Upper lobe of left lung (tissue), 6 donors: ENCODE measurements around the gene C4orf51. TPM values are rescaled to one million over a fixed set of nuclear protein-coding genes. Genes with fewer than 3 reads are reported as not detected.

ENCODE experiments used
- ATAC-seq, 2 donors: fragments of 200-7000 bp; cut with Tn5 transposase; one replicate each; pipeline ENCODE4 v1.9.1; 2022; ENCODE audit warnings: mild to moderate bottlenecking in 2 of 2, moderate library complexity in 2 of 2; ENCODE audit not compliant: low FRiP score in 2 of 2
- DNase-seq, 2 donors: peaks; one replicate each; pipeline ENCODE4 v3.0.0-alpha.2; 2019 to 2020
- H3K27ac ChIP-seq, 4 donors: fragments of 200-600 bp; sonication (generic); one replicate each; pipeline ENCODE4 v1.5.1; 2016 to 2019
- H3K27me3 ChIP-seq, 4 donors: fragments of 200-600 bp; sonication (generic); one replicate each; pipeline ENCODE4 v1.5.1; 2017 to 2019
- H3K36me3 ChIP-seq, 4 donors: fragments of 200-600 bp; sonication (generic); one replicate each; pipeline ENCODE4 v1.5.1; 2016 to 2019
- H3K4me1 ChIP-seq, 4 donors: fragments of 200-600 bp; sonication (generic); one replicate each; pipeline ENCODE4 v1.5.1; 2018 to 2019
- H3K4me3 ChIP-seq, 4 donors: fragments of 200-600 bp; sonication (generic); one replicate each; pipeline ENCODE4 v1.5.1; 2017 to 2019; ENCODE audit warnings: mild to moderate bottlenecking in 2 of 4, moderate library complexity in 1 of 4
- H3K9me3 ChIP-seq, 4 donors: fragments of 200-600 bp; sonication (generic); one replicate each; pipeline ENCODE4 v1.5.1; 2018 to 2019
- EP300 ChIP-seq, 4 donors: sonication (generic); formaldehyde crosslinking; IDR thresholded peaks; one replicate each; pipeline ENCODE4 v1.5.1; 2017; ENCODE audit warnings: antibody characterized with exemption in 4 of 4, control low read depth in 2 of 4
- POLR2A ChIP-seq, 4 donors: fragments of 450-650 bp; IDR thresholded peaks; one replicate each; pipeline ENCODE4 v1.5.1; 2016 to 2017; ENCODE audit warnings: antibody characterized with exemption in 4 of 4, mild to moderate bottlenecking in 2 of 4
- POLR2AphosphoS5 ChIP-seq, 2 donors: sonication (generic); formaldehyde crosslinking; IDR thresholded peaks; one replicate each; pipeline ENCODE4 v1.5.1; 2017; ENCODE audit warnings: antibody characterized with exemption in 2 of 2
- WGBS, 2 donors: methylation state at CpG; one replicate each; pipeline ENCODE4 v1.1.5; 2017 to 2018; 5-methylcytosine and 5-hydroxymethylcytosine counted together
- total RNA-seq, 6 donors: library from RNA; depleted of rRNA in 4 of 6; stranded (reverse); fragments of >200 nt in 4 of 6; gene quantifications; one replicate each; pipeline versions ENCODE4 v1.1.0 to v1.2.1, GENCODE V29; 2016 to 2021
- TF ChIP-seq, protein P1 (sequence below), 6 experiments: fragments of 450-650 bp in 4 of 6; fragments of 200-600 bp in 2 of 6; sonication (generic) in 2 of 6; IDR thresholded peaks; one replicate each; pipeline ENCODE4 v1.5.1; 2016 to 2019; ENCODE audit warnings: antibody characterized with exemption in 6 of 6
- donor health status: DM: no; HTN: no; CAD: no; lungs with moderate emphysema.
- donor health status: DM: no; HTN: yes; CAD: no; lungs with severe emphysema.

The C4orf51 gene
- total RNA-seq, 6 donors from 2014 or later, result not detected

DNA sequence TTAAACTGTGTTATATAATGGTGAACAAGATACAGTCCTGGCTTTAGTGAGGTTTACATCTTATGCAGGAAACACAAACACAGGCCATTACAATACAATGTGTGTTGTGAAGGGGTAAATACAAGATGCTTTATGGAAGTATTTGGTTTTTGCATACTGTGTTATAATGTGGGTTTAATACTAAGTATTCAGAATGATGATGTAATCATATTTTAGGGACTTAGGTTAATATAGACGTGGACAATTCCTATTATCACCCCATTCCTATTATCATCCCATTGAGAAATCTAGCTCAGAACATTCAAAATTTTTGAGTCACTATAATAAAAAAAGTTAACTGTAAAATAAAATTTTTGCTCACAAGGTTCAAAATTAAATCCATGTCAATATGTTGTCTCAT lies 36.7 kb upstream of the C4orf51 start:
- 85 to 92% methylated on average over 1 of the region's 1 CpG for WGBS, 2 donors
- ATAC-seq (no peak), DNase-seq (no peak)
- no peak overlapping the region for H3K4me3 ChIP-seq
- no peaks in the 10 kb centered on the region for H3K27me3 ChIP-seq
- peaks cover 0 to 47% (median 5%) of the 10 kb centered on the region in 4 donors for H3K36me3 ChIP-seq
- TF ChIP-seq POLR2A (IDR thresholded peaks at IDR 0.05), result no peak
- no peak for TF ChIP-seq EP300 (IDR thresholded peaks at IDR 0.05)
- TF ChIP-seq, protein P1, sequence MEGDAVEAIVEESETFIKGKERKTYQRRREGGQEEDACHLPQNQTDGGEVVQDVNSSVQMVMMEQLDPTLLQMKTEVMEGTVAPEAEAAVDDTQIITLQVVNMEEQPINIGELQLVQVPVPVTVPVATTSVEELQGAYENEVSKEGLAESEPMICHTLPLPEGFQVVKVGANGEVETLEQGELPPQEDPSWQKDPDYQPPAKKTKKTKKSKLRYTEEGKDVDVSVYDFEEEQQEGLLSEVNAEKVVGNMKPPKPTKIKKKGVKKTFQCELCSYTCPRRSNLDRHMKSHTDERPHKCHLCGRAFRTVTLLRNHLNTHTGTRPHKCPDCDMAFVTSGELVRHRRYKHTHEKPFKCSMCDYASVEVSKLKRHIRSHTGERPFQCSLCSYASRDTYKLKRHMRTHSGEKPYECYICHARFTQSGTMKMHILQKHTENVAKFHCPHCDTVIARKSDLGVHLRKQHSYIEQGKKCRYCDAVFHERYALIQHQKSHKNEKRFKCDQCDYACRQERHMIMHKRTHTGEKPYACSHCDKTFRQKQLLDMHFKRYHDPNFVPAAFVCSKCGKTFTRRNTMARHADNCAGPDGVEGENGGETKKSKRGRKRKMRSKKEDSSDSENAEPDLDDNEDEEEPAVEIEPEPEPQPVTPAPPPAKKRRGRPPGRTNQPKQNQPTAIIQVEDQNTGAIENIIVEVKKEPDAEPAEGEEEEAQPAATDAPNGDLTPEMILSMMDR (IDR thresholded peaks at IDR 0.05), result no peak
- TF ChIP-seq POLR2AphosphoS5 (IDR thresholded peaks at IDR 0.05), result no peak
- no peak overlapping the region for H3K27ac ChIP-seq
- no peaks in the 10 kb centered on the region for H3K4me1 ChIP-seq
- H3K9me3 ChIP-seq, result no peaks in the 10 kb centered on the region

DNA sequence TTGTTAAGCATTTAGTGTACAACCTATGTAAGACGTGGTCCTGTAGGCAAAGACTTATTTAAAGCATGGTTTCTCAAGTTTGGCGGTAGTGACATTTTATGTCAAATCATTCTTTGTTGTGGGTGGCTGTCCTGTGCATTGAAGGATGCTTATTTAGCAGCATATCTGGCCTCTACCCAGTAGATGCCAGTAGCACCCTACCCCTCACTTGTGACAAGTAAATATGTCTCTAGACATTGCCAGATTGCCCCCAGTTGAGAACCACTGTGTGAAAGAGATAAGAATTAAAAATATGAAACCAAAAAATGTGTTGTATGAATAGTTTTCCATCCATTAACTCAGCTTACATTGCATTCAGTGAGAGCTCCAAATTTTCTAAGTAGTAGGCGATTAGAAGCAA lies 35.2 kb upstream of the C4orf51 start:
- H3K4me1 ChIP-seq, result no peaks in the 10 kb centered on the region
- no peaks in the 10 kb centered on the region for H3K9me3 ChIP-seq
- no peaks in the 10 kb centered on the region for H3K27me3 ChIP-seq
- ATAC-seq (no peak), DNase-seq (no peak)
- no peak overlapping the region for H3K4me3 ChIP-seq
- TF ChIP-seq EP300 (IDR thresholded peaks at IDR 0.05), result no peak
- no peak for TF ChIP-seq POLR2A (IDR thresholded peaks at IDR 0.05)
- TF ChIP-seq POLR2AphosphoS5 (IDR thresholded peaks at IDR 0.05), result no peak
- TF ChIP-seq, protein P1 (IDR thresholded peaks at IDR 0.05), result no peak
- WGBS, 2 donors, result 87 to 91% methylated on average over 3 of the region's 3 CpGs
- no peak overlapping the region for H3K27ac ChIP-seq
- peaks cover 0 to 47% (median 2%) of the 10 kb centered on the region in 4 donors for H3K36me3 ChIP-seq

DNA sequence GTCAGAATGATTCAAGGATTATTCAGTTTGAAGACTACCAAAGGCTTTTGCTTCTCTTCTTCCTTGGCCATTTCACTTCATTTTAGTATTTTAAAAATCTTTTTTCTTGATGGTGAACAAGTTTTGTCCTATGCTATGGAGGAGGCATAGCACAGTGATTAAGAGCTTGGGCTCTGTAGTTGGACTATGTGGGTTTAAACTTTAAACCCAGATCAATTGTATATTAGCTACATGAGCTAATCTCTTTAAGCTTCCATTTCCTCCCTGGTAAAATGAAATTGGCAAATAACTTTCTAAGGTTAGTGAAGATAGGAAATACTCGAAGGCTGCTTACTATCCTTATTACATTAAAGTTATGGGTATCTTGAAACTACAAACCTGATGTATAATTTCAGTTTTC lies 23.8 kb upstream of the C4orf51 start:
- H3K27ac ChIP-seq, result no peak overlapping the region
- H3K9me3 ChIP-seq, result no peaks in the 10 kb centered on the region
- no peak for DNase-seq
- peaks cover 9 to 40% (median 15%) of the 10 kb centered on the region in 4 donors for H3K36me3 ChIP-seq
- no peak for TF ChIP-seq POLR2A (IDR thresholded peaks at IDR 0.05)
- TF ChIP-seq, protein P1 (IDR thresholded peaks at IDR 0.05), result no peak
- TF ChIP-seq EP300 (IDR thresholded peaks at IDR 0.05), result no peak
- no peaks in the 10 kb centered on the region for H3K4me1 ChIP-seq
- no peak for ATAC-seq
- WGBS, 2 donors, result 93 to 100% methylated on average over 1 of the region's 1 CpG
- H3K4me3 ChIP-seq, result no peak overlapping the region
- no peaks in the 10 kb centered on the region for H3K27me3 ChIP-seq

DNA sequence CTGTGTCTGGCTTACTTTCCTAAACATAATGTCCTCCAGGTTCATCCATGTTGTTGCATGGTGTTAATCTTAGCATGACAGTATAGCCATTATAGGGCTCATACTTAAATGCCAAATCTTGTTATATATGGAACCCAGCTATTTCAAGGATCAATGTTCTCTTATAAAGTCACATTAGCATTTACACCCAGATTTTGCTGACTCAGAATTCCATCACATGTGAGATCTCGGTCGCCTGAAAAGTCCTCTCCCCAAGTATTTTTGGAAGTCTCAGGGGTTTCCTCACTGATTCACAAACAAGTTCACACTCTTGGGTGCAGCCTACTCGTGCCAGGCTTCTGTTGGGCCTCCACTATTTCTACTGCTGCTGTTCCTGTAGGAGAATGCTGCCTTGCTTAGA lies 19.9 kb upstream of the C4orf51 start:
- H3K36me3 ChIP-seq, result peaks cover 6 to 13% (median 6%) of the 10 kb centered on the region in 4 donors
- no peak for ATAC-seq
- 92 to 98% methylated on average over 3 of the region's 3 CpGs for WGBS, 2 donors
- no peaks in the 10 kb centered on the region for H3K9me3 ChIP-seq
- no peak for DNase-seq
- no peak overlapping the region for H3K27ac ChIP-seq
- H3K27me3 ChIP-seq, result no peaks in the 10 kb centered on the region
- TF ChIP-seq, protein P1 (IDR thresholded peaks at IDR 0.05), result no peak
- TF ChIP-seq POLR2A (IDR thresholded peaks at IDR 0.05) (no peak), POLR2AphosphoS5 (IDR thresholded peaks at IDR 0.05) (no peak), EP300 (IDR thresholded peaks at IDR 0.05) (no peak)
- no peaks in the 10 kb centered on the region for H3K4me1 ChIP-seq
- H3K4me3 ChIP-seq, result no peak overlapping the region

DNA sequence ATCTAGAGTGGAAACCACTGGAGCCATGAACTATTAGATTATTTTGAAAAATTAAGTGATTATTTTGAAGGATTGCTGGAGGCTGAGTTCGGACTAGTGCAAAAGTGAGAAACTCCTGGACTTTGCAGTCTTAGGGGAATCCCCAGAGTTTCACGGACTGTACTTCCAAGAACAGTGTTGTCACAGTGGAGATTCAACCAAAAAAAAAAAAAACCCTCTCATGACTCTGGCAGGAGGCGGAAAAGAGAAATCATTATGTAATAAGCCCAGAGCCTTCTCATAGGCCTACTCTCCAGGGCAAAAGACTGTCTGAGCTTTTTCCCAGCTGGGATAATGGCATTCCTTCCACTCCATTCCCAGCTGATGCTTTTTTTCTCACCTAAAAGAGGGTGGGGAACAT lies 16.8 kb upstream of the C4orf51 start:
- no peaks in the 10 kb centered on the region for H3K36me3 ChIP-seq
- no peaks in the 10 kb centered on the region for H3K4me1 ChIP-seq
- H3K4me3 ChIP-seq, result no peak overlapping the region
- H3K9me3 ChIP-seq, result no peaks in the 10 kb centered on the region
- ATAC-seq, result peak in 1 of 2 donors; percentile 75
- 57 to 62% methylated on average over 3 of the region's 3 CpGs for WGBS, 2 donors
- H3K27me3 ChIP-seq, result no peaks in the 10 kb centered on the region
- no peak overlapping the region for H3K27ac ChIP-seq
- DNase-seq, result no peak
- TF ChIP-seq, protein P1 (IDR thresholded peaks at IDR 0.05), result no peak
- TF ChIP-seq POLR2AphosphoS5 (IDR thresholded peaks at IDR 0.05) (no peak), POLR2A (IDR thresholded peaks at IDR 0.05) (no peak), EP300 (IDR thresholded peaks at IDR 0.05) (no peak)
